ENCODE data around the gene TUBGCP3.

- TF ChIP-seq CTCF (IDR thresholded peaks at IDR 0.05; ENCODE audit: insufficient read depth, low read length, poor library complexity, severe bottlenecking) (no peak), EZH2phosphoT487 (conservative IDR thresholded peaks at IDR 0.05; ENCODE audit: low read length) (no peak)
Measured at GRCh38 chr13:112554214-112554850, 33.6 kb downstream of the TUBGCP3 start.

Data from SU-DHL-6 (cell line).